Stimulated activated CD8-positive, alpha-beta memory T cell treated with anti-CD3 and anti-CD28 coated beads, Interleukin-15, amount 100 ng/mL, for 48 hours (primary cell): ENCODE data around the gene CDH23.
A peak's percentile ranks its signal among the peaks of the same experiment; 100 is the strongest.

Experiments
- DNase-seq, 2 donors: peaks; one replicate each; pipeline ENCODE4 v3.0.0-alpha.2; 2020; ENCODE audit warnings: low read depth in 2 of 2

Gene CDH23

GRCh38 chr10:71423250-71423649 is 26.5 kb downstream of the CDH23 start:
- no peak for DNase-seq

DNA sequence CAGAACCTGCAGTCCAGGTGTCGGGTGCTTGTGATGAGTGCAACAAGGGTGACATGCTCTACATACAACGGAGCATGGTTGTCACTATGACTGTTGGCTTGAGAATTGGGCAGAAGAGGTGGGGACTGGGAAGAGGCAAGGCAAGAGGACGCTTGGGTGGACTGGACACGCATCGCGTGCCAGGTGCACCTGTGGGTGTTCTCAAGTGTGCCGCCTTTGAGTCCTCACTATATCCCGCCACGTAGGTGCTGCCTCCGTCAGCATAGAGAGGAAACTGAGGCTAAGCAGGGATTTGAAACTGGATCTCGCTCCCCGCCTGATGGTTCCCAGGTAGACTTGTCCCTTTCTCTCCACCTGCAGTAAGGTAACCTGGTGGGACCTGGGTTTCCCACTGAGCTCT is 27.2 kb downstream of the CDH23 start:
- no peak for DNase-seq

DNA sequence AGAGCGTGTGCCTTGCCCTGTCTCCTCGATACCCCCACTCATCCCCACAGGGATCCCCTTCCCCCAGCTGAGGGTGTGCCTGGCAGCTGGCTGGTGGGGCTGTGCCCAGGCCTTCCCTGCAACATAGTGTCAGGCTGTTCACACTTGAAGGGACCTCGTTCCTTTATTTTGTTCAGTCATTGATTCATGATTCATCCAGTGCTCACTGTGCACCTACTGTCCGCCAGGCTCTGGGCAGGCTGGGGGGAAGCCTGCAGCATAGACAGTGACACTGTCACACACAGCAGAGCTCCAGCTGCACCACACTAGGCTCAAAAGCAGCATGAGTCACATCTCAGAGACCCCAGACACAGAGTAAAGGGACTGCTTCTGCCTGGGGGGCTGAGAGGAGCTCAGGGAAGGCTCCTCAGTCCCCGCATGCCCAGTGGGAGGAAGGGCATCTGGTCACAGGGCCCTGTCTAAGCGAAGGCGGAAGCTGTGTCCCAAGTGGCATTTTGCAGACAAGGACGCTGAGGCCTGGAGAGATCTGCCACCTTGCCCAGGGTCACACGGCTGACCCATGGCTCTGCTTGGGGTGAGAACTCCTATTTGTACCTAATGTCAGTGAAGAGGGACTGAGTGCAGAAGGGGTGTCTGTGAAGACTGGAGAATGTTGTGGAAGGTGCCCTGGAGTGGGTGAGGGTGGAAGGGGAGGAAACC is 27.9 kb downstream of the CDH23 start:
- no peak for DNase-seq

DNA sequence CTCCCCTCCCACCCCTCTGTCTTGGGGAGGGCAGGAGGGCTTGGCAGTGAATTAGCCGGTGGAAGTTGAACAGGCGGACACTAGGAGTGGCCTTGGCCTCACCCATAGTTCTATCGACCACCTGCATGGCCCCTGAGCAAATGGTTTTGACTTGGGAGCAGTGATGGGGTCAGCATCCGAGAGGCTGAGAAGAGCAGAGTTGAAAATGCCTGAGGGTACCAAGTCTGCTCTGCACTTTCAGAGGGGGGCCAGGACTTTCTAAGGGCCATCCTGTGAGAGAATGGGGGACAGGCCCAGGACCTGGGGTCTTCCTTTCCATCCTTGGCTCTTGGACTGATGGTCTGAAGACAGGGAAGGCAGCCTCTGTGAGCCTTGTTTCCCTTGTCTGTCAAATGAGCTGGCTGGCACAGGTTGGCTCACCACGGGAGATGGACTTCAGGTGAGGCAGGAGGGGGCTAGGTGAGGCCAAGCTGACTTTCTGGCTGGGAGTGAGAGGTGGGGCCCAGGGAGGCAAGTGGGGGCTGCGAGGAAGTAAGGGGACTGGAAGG is 29.4 kb downstream of the CDH23 start:
- DNase-seq: no peak

DNA sequence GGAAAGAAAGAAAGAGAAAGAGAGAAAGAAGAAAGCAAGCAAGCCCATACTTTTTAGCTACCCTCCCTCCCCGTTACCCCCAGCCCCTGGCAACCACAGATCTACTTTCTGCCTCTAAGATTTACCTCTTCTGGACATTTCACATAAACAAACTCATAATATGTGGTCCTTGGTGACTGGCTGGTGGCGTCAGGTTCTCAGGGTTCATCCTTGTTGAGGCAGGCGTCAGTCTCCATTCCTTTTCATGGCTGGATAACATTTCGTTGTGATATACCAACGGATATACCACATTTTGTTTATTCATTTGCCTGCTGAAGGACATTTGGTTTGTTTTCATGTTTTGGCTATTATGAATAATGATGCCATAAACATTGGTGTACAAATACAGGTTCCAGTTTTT is 30.5 kb downstream of the CDH23 start:
- no peak for DNase-seq

- DNase-seq: no peak
These were observed 32.6 kb downstream of the CDH23 start for GRCh38 chr10:71429304-71429703.

GRCh38 chr10:71429929-71430328 is 33.2 kb downstream of the CDH23 start:
- DNase-seq: no peak

DNA sequence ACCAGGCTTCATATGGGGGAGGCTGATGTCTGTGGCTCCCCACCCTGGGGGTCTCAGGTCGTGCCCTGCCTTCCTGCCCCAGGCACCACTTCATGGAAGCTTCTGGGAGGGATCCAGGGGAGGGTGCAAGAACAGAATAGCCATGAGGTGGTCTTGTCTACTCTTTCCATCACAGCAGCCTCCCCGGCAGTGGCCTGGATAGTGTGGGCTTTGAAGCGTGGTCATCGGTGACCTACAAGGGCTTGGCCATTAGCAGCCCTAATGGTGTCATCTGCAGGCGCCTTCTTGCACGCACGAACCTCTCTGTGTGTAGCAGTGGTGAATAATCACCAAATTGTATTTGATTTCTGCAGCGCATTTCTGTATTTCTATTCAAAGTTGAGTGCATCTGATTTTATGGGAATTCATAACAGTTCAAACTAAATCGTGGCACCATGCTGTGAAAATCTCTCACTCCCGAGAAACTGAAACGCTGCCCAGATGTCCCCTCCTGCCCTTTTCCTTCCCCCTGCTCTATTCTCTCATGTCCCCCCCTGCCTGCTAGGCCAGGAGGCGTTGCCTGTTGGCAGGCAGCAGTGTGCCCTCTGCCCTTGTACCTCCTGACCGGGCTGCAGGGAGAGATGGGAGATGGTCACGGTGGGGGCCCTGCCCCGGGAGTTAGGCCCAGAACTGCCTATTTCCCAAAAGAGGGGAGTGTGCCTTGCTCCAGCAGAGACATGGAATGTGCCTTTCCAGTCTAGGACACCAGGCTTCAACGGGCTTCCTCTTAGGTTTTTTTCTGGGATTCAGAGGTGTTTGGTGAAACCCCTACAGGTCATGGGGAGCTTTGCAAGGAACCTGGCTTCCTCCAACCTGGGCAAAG is 34.8 kb downstream of the CDH23 start:
- DNase-seq: no peak

GRCh38 chr10:71432101-71432905 is 35.6 kb downstream of the CDH23 start:
- no peak for DNase-seq

DNA sequence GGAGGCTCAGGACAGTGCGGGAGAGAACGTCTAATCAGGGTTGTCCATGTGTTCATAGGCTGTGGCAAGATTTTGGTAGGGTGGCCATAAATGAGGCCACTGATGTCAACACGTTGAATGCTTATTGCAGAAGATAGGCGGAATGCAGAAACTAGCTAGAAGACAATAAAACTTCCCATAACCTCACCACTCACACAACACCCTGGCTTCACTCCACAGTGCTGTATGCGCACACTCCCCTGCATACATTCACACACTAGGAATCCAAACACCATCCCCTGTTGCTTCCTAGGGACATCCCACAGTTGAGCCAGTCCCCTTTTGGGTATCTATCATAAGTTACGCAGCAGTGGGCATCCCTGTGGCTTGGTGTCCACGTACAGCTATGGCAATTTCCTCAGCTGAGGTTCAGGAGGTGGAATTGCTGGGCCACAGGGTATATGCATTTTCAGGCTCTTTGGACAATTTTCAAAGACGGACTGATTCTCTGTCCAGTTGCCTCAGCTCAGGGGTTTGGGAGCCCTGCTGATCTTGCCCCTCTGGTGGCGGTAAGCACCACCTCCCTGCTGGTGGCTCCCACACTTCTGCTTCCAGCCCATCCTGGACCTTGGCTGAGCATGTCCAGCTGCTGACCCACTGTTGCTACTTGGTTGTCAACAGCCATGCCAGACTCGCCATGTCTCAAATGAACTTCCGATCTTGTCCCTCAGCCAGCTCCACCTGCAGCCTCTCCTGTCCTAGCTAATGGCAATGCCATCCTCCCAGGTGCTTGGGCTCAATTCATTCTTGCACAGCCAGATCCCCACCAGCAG is 36.4 kb downstream of the CDH23 start:
- no peak for DNase-seq

- DNase-seq: peak in 1 of 2 donors; percentile 2
These were observed 37.3 kb downstream of the CDH23 start for GRCh38 chr10:71433768-71434744.

DNA sequence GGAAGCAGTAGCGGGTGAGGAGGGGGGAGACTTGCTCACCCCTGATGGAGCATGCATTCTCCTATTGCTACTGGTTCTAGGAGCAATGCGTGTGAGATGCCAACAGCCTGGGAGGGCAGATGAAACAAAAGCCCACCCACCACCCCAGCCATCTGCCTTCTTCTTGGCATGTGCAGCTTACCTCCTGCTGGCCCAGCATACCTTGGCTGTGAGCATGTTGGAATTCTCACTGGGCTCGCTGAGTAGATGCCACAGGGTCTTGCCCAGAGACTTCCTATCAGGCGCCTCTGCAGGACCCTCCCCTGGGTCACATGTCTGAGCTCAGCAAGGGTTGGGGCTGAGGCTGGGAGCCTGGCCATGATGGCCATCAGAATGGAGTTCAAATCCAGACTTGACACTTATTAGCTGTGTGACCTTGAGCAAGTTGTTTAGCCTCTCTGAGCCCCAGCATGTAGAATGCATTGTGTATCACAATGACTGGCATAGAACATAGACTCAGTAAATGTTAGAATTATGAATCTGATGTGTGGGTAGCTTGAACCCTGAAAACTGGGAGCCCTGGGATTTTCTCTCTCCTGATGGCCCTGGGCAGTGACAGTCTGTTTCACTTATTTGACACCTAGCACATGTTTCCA is 38.2 kb downstream of the CDH23 start:
- no peak for DNase-seq

- DNase-seq: no peak
These were observed 39.0 kb downstream of the CDH23 start for GRCh38 chr10:71435571-71436267.

DNA sequence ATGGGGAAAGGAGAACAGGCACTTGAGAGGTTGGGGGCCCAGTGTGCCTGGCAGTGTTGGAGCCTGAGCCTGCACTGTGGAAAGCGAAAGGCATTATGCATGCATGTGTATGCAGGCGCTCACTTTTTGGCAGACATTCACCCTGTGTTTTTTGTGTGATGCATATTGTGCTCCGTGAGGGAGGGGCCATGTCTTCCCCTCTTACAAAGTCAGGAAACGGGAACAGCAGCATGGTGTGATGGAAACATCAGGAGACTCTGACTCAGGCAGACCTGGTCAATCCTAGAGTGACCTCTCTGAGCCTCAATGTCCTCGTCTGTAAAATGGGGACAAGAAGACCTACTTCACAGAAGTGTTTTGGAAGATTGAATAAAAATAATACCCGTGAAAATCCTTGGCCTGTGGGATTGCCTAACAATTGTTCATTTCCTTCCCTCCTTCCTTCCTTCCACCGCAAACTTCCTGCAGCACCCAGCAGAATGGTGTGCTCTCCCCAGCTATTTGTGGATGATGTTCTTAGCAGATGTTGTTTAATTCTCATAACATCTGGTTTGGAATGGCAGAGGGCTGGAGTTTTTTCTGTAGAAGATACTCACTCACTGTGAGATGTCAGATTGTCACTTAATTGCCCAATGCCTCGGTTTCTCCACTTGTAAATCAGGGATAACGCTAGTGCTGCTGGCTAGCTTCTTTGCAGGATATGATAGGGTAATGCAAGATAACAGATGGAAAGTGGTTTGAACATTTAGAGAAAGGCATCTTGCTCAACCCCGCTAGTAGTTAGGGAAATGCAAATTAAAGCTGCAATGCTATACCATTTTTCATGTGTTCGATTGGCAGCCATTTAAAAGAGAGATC is 39.8 kb downstream of the CDH23 start:
- no peak for DNase-seq

- no peak for DNase-seq
These were observed 40.9 kb downstream of the CDH23 start for GRCh38 chr10:71437537-71438092.

GRCh38 chr10:71438761-71439160 is 42.0 kb downstream of the CDH23 start:
- no peak for DNase-seq

DNA sequence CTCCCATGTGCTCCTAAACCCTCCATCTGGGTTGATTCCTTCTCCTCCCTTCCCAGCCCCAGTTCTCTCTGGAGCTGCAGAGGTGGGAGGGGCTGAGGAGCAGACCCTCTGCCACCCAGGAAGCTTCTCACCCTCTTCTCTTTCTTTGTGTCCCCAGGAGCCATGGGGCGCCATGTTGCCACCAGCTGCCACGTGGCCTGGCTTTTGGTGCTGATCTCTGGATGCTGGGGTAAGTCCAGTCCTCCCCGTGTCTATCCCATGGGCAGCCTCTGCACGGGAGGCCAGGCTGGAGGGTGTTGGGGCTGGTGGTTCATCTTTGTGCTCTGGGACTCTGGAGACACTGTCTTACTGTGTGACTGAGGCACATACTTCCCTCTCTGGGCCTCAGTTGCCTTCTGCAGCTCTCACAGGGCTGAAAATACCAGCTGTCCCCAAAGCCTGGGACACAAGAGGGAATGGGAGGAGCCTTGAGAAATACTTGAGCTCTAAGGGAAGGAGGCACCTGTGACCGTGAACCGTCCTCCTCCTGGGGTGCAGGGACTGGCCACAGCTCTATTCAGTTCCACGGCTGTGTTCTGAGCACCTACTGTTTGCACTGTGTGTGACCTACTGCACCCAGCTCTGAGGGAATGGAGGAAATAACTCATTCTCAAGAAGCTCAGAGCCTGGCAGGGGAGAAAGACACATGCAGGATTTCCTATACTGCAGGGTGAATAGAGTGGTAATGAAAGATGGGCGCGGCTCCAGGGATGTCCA is 43.1 kb downstream of the CDH23 start:
- no peak for DNase-seq
